GM21717 (cell line): ENCODE results near the gene GSTK1.
"Not testable (repeated sequence)": the region's sequence is repeated elsewhere in the genome, so short reads cannot be mapped to it uniquely, and the experiment has no call there.

Experiments used
- ATAC-seq: cut with Tn5 transposase; IDR thresholded peaks from one replicate; pipeline ENCODE4 v1.9.1; 2021; ENCODE audit warnings: mild to moderate bottlenecking, moderate library complexity; ENCODE audit not compliant: unreplicated experiment

The GSTK1 gene

GRCh38 chr7:143238289-143238980, 24.8 kb upstream of the GSTK1 start:
- ATAC-seq: no peak

DNA sequence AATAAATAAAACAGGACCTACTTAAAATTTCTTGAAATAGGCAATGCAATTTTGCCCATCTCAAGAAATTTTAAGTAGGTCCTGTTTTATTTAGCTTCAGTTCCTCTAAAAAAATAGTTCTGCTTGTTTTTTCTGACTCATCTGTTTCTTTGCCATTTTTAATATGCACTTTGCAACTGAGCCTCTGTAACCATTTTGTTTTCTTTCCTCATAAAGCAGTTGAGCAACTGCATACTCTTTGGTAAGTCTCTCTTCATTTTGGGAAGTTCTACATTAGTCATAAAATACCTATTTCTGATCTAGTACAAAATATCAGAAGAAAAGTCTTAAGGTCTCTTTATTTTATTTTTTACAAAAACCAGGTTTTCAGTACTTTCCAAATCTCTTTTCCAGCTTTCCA, 23.4 kb upstream of the GSTK1 start:
- no peak for ATAC-seq

GRCh38 chr7:143240291-143241168, 22.7 kb upstream of the GSTK1 start:
- peak; percentile 89 for ATAC-seq

- no peak for ATAC-seq
These were observed 20.9 kb upstream of the GSTK1 start for GRCh38 chr7:143242306-143242705.

GRCh38 chr7:143243111-143243510, 20.1 kb upstream of the GSTK1 start:
- ATAC-seq: no peak

GRCh38 chr7:143243614-143244013, 19.6 kb upstream of the GSTK1 start:
- ATAC-seq: no peak

DNA sequence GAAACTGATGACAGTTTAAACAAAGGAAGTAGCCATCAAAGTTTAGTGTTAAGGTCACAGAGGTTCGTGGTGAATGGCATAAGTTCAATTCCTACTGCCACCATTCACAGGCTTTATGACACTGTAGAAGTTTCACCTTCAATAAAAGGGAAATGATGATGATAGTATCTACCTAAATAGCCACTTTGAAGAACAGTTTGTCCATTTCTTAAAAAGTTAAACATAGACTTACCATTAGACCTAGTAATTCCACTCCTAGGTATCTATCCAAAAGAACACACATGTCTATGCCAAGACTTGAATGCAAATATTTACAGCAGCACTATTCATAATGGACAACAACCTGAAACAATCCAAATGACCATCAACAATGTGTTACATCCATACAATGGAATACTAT, 18.9 kb upstream of the GSTK1 start:
- ATAC-seq: no peak

DNA sequence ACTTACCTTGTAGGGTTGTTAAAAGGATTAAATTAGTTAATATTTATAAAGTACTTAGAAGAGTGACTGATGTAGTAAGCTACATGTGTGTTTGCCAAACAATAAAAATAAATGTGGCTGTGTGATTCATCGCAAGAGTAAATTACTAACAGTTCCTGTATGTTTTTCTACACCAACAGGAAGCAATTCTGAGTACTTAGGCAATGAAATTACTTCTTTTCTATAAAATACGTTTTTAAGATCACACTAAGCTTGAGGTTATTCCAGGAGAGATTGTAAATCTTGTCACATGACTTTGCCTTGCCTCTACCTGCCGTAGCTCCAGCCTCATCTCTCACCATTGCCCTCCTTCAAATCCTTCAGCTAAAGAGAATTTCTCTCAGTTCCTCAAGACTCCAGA, 18.1 kb upstream of the GSTK1 start:
- no peak for ATAC-seq

DNA sequence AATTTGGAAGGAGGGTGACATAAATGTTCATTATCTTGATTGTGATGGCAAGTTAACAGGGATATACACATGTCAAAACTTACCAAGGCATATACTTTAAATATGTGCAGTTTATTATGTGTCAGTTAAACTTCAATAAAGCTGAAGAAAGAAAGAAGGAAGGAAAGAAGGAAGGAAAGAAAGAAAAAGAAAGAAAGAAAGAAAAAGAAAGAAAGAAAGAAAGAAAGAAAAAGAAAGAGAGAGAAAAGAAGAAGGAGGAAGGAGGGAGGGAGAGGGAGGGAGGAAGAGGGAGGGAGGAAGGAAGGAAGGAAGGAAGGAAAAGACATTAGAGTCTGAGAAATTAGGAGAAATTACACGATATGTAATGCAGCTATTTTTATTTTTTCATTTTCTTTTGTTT, 15.9 kb upstream of the GSTK1 start:
- no peak for ATAC-seq

- ATAC-seq: no peak
These were observed 14.4 kb upstream of the GSTK1 start for GRCh38 chr7:143248761-143249354.

DNA sequence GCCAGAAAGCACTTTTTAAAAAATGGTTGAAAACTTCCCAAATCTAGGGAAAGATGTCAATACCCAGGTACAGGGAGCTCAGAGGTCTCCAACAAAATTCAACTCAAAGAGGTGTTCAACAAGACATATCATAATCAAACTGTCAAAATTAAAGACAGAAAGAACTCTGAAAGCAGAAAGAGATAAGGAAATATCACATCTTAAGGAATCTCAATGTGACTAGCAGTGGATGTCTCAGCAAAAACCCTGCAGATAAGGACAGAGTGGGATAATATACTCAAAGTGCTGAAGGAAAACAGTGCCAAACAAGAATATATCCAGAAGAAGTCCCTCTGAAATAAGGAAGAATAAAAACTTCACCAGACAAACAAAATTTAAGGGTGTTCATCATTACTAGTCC, 13.0 kb upstream of the GSTK1 start:
- ATAC-seq: no peak

DNA sequence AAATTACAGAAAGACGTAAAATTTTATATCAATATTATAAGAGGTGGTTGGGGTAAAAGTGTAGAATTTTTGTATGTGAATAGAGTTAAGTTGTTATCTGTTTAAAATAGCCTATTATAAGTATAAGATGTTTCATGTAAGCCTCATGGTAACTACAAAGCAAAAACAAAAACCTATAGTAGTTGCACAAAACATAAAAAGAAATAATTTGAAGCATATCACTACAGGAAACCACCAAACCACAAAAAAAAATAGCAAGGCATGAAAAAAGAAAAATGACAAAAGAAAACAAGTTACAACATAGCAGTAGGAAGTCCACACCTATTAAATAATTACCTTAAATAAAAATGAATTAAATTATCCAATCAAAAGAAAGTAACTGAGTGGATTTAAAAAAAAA, 12.4 kb upstream of the GSTK1 start:
- no peak for ATAC-seq

GRCh38 chr7:143252006-143252405, 11.2 kb upstream of the GSTK1 start:
- no peak for ATAC-seq

- no peak for ATAC-seq
These were observed 7.7 kb upstream of the GSTK1 start for GRCh38 chr7:143255564-143255963.

- ATAC-seq: no peak
These were observed 6.9 kb upstream of the GSTK1 start for GRCh38 chr7:143256325-143256724.

DNA sequence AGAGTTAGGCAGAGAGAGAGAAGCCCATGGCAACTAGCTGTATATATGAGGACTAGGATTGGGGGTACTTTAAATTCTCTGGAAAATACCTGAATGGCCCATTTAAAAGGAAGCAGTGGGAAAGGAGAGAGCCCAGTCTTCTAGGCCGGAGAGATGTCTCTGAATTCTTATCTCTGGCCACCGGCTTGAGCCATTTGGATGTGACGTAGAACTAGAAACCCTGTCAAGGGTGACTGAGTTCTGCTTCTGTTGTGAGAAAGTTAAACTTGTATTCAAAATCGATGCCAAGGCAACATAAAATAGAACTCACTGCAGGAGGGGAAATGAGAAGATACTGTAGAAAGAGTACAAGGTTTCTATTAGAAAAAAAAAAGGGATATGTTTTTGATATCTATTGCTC, 6.3 kb upstream of the GSTK1 start:
- ATAC-seq: peak; percentile 75

GRCh38 chr7:143257501-143257900, 5.7 kb upstream of the GSTK1 start:
- no peak for ATAC-seq

- ATAC-seq: peak; percentile 50
These were observed 4.4 kb upstream of the GSTK1 start for GRCh38 chr7:143258831-143259230.

- ATAC-seq: no peak
These were observed 3.5 kb upstream of the GSTK1 start for GRCh38 chr7:143259765-143260164.

DNA sequence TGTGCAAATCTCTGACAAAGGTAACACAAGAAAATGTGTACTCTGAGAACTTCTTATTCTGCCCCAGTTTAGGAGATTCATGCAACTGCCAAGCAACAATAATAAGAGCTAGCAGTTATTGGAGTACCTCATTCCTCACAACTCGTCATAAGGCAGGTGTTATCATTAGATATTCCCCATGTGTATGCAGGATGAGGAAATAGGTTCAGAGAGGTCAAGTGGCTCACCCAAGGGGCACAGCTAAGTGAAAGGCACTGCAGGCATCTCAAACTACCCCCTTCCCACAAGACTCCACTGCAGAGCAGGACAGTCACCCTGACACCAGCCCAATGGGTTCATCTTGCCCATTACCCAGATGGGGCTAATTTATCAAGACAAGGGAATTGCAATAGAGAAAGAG, 1.3 kb upstream of the GSTK1 start:
- no peak for ATAC-seq

- ATAC-seq: not testable (repeated sequence)
These were observed 941 bp downstream of the GSTK1 start for GRCh38 chr7:143264196-143264568.
